ENCODE measurements around the gene NELFE.

NELFE gene

DNA sequence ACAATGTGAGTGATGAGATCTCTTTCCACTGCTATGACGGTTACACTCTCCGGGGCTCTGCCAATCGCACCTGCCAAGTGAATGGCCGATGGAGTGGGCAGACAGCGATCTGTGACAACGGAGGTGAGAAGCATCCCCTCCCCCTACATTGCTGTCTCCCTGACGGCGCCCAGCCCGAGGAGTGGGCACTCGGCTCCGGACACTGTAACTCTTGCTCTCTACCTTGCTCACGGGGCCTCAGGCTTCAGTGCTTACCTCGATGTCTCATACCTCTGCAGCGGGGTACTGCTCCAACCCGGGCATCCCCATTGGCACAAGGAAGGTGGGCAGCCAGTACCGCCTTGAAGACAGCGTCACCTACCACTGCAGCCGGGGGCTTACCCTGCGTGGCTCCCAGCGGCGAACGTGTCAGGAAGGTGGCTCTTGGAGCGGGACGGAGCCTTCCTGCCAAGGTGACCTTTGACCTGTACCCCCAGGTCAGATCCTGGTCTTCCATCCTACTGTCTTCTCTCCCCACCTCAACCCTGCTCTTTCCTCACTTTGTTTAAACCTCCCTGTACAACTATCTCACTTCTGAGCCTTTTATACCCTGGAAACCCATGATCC is 11.6 kb downstream of the NELFE start:
- H3K4me3 ChIP-seq (ENCODE audit: low read depth, low read length) = no peak overlapping the region
- TF ChIP-seq, protein P1, sequence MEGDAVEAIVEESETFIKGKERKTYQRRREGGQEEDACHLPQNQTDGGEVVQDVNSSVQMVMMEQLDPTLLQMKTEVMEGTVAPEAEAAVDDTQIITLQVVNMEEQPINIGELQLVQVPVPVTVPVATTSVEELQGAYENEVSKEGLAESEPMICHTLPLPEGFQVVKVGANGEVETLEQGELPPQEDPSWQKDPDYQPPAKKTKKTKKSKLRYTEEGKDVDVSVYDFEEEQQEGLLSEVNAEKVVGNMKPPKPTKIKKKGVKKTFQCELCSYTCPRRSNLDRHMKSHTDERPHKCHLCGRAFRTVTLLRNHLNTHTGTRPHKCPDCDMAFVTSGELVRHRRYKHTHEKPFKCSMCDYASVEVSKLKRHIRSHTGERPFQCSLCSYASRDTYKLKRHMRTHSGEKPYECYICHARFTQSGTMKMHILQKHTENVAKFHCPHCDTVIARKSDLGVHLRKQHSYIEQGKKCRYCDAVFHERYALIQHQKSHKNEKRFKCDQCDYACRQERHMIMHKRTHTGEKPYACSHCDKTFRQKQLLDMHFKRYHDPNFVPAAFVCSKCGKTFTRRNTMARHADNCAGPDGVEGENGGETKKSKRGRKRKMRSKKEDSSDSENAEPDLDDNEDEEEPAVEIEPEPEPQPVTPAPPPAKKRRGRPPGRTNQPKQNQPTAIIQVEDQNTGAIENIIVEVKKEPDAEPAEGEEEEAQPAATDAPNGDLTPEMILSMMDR (IDR thresholded peaks at IDR 0.05; ENCODE audit: low read depth, low read length) = no peak

DNA sequence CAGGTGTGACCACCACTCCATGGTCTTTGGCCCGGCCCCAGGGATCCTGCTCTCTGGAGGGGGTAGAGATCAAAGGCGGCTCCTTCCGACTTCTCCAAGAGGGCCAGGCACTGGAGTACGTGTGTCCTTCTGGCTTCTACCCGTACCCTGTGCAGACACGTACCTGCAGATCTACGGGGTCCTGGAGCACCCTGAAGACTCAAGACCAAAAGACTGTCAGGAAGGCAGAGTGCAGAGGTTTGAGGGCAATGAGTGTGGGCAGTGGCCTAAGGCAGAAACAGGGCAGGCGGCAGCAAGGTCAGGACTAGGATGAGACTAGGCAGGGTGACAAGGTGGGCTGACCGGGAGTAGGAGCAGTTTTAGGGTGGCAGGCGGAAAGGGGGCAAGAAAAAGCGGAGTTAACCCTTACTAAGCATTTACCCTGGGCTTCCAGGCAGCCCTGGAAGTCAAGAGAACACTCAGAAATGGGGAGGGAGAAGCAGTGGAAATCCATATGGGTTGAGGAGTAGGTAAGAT is 12.3 kb downstream of the NELFE start:
- TF ChIP-seq, protein P1 (IDR thresholded peaks at IDR 0.05; ENCODE audit: low read depth, low read length) = no peak
- no peak overlapping the region for H3K4me3 ChIP-seq (ENCODE audit: low read depth, low read length)

DNA sequence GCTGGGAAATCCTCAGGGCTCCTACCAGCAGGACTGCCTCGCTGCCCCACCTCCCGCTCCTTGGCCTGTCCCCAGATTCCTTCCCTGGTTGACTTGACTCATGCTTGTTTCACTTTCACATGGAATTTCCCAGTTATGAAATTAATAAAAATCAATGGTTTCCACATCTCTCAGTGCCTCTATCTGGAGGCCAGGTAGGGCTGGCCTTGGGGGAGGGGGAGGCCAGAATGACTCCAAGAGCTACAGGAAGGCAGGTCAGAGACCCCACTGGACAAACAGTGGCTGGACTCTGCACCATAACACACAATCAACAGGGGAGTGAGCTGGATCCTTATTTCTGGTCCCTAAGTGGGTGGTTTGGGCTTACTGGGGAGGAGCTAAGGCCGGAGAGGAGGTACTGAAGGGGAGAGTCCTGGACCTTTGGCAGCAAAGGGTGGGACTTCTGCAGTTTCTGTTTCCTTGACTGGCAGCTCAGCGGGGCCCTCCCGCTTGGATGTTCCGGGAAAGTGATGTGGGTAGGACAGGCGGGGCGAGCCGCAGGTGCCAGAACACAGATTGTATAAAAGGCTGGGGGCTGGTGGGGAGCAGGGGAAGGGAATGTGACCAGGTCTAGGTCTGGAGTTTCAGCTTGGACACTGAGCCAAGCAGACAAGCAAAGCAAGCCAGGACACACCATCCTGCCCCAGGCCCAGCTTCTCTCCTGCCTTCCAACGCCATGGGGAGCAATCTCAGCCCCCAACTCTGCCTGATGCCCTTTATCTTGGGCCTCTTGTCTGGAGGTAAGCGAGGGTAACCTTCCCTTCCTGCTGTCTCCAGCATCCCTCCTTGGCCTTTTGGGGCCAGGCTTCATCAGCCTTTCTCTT is 13.0 kb downstream of the NELFE start, which contains the start of gene CFB:
TSS of gene CFB (plus strand) at position 589 of the 863 bp plus-strand sequence. CDS start at position 716, 127 bp downstream.
- TF ChIP-seq, protein P1 (IDR thresholded peaks at IDR 0.05; ENCODE audit: low read depth, low read length) = no peak
- no peak within 1 kb of the TSS for H3K4me3 ChIP-seq (ENCODE audit: low read depth, low read length)

DNA sequence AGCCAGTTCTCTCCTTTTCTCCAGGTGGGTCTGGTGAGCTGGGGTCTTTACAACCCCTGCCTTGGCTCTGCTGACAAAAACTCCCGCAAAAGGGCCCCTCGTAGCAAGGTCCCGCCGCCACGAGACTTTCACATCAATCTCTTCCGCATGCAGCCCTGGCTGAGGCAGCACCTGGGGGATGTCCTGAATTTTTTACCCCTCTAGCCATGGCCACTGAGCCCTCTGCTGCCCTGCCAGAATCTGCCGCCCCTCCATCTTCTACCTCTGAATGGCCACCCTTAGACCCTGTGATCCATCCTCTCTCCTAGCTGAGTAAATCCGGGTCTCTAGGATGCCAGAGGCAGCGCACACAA is 13.6 kb downstream of the NELFE start:
- H3K4me3 ChIP-seq (ENCODE audit: low read depth, low read length) = no peak overlapping the region
- TF ChIP-seq, protein P1 (IDR thresholded peaks at IDR 0.05; ENCODE audit: low read depth, low read length) = no peak

DNA sequence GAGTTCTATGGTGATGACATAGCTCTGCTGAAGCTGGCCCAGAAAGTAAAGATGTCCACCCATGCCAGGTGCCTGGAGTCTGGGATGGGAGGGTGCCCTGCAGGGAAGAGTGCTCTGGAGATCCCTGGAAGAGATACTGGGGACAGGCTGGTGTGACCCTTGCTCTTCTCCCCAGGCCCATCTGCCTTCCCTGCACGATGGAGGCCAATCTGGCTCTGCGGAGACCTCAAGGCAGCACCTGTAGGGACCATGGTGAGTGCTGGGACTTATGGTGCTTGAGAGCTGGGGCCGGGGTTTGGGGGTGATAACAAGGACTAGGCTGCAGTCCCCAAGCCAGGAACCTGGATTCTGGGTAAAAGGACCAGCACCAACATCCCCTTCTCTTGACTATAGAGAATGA is 15.0 kb downstream of the NELFE start:
- TF ChIP-seq, protein P1 (IDR thresholded peaks at IDR 0.05; ENCODE audit: low read depth, low read length) = no peak
- no peak overlapping the region for H3K4me3 ChIP-seq (ENCODE audit: low read depth, low read length)

DNA sequence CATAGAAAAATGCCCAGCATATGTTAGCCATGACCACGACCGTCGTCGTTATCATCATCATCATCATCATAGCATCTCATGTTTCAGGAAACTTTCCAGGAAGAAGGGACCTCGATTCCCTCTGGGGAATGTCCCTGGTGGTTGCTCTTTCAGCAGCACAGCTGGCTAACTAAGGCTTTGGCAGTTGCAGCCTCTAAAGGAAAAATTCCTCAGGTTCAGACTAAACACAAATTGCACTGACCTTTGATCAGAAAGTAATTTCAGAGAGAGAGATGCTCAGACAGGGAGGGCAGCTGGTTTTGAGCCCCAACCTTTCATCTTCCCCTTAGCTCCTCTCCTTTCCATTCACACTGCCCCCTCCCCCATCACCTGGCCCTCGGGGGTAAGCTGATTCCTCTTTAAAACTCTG is 18.5 kb downstream of the NELFE start:
- TF ChIP-seq, protein P1 (IDR thresholded peaks at IDR 0.05; ENCODE audit: low read depth, low read length) = no peak
- no peak overlapping the region for H3K4me3 ChIP-seq (ENCODE audit: low read depth, low read length)

DNA sequence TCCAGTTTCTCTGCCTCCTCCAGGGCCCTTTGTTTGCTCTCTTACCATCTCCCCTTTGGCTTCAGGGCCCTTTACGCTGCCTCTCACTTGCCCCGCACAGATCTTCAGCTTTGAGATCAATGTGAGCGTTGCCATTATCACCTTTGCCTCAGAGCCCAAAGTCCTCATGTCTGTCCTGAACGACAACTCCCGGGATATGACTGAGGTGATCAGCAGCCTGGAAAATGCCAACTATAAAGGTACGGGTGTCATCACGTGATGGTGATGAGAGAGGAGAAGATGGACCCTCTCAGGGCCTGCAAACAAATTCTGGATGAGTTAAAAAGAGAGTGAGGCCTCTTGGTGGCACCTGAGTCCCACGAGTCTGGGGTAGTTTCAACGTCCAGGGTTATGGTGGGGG is 22.9 kb downstream of the NELFE start:
- TF ChIP-seq, protein P1 (IDR thresholded peaks at IDR 0.05; ENCODE audit: low read depth, low read length) = no peak

More for the DNA sequence above, 22.9 kb downstream of the NELFE start:
- no peak overlapping the region for H3K4me3 ChIP-seq (ENCODE audit: low read depth, low read length)

Data from WI38 (cell line).